Renal cortex interstitium (tissue), 11 donors: ENCODE measurements around the gene MIER3. TPM values are rescaled to one million over a fixed set of nuclear protein-coding genes. Genes with fewer than 3 reads are reported as not detected.
A peak's percentile ranks its signal among the peaks of the same experiment; 100 is the strongest.

Experiments
- DNase-seq, 11 donors: peaks; one replicate each; pipeline ENCODE4 v3.0.0-alpha.2; 2013; ENCODE audit warnings: low read depth in 9 of 11, low spot score in 4 of 11; ENCODE audit errors: extremely low read depth in 1 of 11
- polyA plus RNA-seq, 3 donors: library from polyadenylated mRNA; unstranded; fragments of 120-200 nt; gene quantifications; one replicate each; pipeline ENCODE4 v1.2.1, GENCODE V29; 2013; ENCODE audit not compliant: insufficient read length in 3 of 3

The MIER3 gene
- polyA plus RNA-seq, 3 donors = 32.1 to 37.9 (median 33.4) TPM

DNA sequence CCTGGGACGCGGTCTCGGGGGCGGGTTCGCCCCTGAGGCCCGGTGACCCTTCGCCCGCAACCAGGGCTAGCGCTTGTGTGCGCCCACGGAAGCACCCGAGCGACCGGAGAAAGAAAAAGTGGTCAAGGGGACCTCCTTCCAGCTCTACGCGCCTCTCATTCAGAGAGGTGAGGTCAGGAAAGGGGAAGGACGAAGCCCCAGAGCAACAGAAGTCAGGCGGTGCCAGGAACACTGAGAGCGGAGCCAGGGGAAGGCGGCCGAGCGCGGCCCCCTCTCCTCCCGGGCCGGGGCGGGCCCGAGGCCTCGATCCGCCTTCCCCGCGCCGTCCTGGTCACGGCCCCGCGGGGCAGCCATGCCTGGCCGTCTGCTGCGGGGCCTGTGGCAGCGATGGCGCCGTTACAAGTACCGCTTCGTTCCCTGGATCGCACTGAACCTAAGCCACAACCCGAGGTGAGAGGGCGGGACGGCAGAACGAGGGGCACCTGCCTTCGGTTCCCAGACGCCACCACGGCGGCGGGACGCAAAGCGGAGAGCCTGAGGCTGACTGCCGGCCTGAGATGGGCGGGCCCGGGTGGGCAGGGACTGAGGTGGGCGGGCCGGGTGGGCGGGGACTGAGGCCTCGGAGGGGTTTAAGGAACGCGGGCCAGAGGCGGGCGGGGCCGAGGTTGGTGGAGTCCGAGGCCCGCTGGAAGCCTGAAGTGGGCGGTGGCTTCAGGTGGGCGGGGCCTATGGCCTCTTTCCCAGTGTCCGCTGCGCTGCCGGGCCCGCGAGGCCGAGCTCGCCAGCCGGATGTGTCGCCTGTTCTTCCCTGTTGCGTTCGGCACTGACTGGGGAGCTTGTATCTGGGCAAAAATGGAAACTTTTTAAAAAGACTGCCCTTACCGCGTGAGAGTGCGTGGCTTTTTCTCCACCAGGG lies 42.4 kb downstream of the MIER3 start, which contains the start of gene SETD9:
Gene SETD9 (plus strand): TSS at position 303 of the 916 bp plus-strand sequence. CDS start 50 bp downstream, at position 353.
- DNase-seq = peak; percentile 90 to 97 (median 96)

DNA sequence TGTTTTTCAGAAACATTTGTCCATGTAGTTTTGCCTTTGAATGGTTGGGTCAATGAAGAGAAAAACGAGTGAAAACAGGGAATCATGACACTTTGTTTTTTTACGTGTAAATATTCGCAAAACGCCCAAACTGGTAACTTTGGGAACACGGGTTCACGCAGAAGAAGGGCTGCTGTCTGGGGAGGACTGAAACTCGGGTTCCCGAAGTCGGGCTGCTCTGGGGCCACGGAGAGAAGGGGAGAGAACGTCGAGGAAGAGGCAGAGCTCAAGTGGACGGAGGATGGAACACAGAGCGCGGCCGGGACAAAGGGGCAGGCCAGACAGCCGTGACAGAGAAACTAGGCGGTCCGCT lies 43.0 kb downstream of the MIER3 start:
- no peak for DNase-seq

GRCh38 chr5:56900858-56901578 lies 50.9 kb downstream of the MIER3 start:
- DNase-seq = peak in 10 of 11 donors; percentile 12 to 48 (median 24)

GRCh38 chr5:56900395-56900794 lies 51.5 kb downstream of the MIER3 start:
- DNase-seq = peak in 1 of 11 donors; percentile 4

GRCh38 chr5:56898213-56898612 lies 53.7 kb downstream of the MIER3 start:
- no peak for DNase-seq

DNA sequence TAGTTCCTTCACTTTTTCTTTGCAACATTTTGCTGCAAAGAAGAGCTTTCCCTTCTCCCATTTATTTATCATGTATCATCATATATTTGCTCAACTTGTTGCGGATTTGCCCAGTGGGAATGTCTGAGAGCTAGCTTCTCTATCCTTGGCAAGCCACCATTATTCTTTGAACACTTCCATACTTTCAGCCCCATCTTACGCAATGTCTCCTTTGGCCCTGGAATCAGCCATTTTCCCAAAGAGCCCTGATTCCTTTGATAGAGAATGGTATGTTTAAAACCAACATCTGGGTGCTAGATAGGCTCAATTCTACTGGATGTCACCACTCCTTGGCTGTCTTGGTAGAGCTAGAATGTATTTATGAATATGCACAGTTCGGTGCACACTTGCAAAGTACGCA lies 55.2 kb downstream of the MIER3 start:
- DNase-seq = no peak

- DNase-seq = no peak
Observed at GRCh38 chr5:56893251-56893951, 58.5 kb downstream of the MIER3 start.

DNA sequence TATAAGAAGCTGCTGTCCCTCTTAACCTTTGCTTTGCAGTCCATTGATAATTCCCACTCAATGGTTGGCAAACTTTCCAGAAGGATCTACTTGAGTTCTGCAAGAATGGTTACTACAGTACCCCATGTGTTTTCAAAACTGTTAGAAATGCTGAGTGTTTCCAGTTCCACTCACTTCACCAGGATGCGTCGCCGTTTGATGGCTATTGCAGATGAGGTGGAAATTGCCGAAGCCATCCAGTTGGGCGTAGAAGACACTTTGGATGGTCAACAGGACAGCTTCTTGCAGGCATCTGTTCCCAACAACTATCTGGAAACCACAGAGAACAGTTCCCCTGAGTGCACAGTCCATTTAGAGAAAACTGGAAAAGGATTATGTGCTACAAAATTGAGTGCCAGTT lies 70.4 kb downstream of the MIER3 start:
- DNase-seq = no peak

- no peak for DNase-seq
Observed at GRCh38 chr5:56876327-56876726, 75.6 kb downstream of the MIER3 start.

- DNase-seq = no peak
Observed at GRCh38 chr5:56873056-56873455, 78.9 kb downstream of the MIER3 start.

DNA sequence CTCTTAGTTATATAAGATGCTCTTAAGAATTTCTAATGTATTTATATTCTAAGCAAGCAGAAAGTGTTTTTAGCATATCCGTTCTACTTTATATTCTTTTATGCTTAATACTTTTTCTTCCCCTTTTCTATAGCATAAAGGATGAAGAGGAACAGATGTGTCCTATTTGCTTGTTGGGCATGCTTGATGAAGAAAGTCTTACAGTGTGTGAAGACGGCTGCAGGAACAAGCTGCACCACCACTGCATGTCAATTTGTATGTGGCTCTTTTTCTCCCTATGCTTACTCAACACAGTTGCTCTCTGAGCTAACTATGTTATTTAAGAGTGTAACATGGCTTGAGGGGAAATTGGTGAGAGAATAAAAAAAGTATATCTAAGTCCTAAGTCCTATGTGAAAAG lies 80.1 kb downstream of the MIER3 start:
- DNase-seq = no peak

Other genes with a start within 250 kb of the MIER3 start
- 100 to 1,000 TPM in 1 of 3 donors, 10 to 100 TPM in 2; 73.1 to 100 (median 95.3) TPM for gene MAP3K1, start 136.6 kb downstream of the MIER3 start, polyA plus RNA-seq
- gene SETD9, start 42.5 kb downstream of the MIER3 start, polyA plus RNA-seq = 10 to 100 TPM; 15.0 to 18.9 (median 17.5) TPM
- gene GPBP1, start 221.9 kb upstream of the MIER3 start, polyA plus RNA-seq = 100 to 1,000 TPM; 134 to 163 (median 161) TPM